ENCODE data around the gene GET4.

GET4 gene

GRCh38 chr7:877312-878232, 1.2 kb downstream of the GET4 start:
- Histone ChIP-seq H3K27ac (ENCODE audit: extremely low read depth, low read depth, low read length) (peak overlapping the region; percentile 80; the same call in 1 of the 2 replicates), H3K36me3 (ENCODE audit: control insufficient read depth in 2 of 2, insufficient read depth in 1 of 2, low read length in 2 of 2) (peaks cover 0 to 34% of the 10 kb centered on the region in 2 experiments; a peak in 1 of 3 replicates), H3K4me1 (ENCODE audit: control insufficient read depth, insufficient read depth, low read length) (no peaks in the 10 kb centered on the region), H3K9me3 (ENCODE audit: control insufficient read depth, insufficient read depth, low read depth, low read length) (no peaks in the 10 kb centered on the region), H3K4me3 (ENCODE audit: low read depth, low read length) (peak overlapping the region; percentile 94)
- ChIA-PET CTCF (no interaction called here), POLR2A (interaction anchor here (0.8 kb wide), 1 partner anchor 636 kb away, joined by 6 read pairs; no protein-coding TSS in a partner anchor)
- TF ChIP-seq ZNF280C (tag by site-specific recombination; IDR thresholded peaks at IDR 0.05) (no peak), ZNF19 (tag by site-specific recombination; IDR thresholded peaks at IDR 0.05; ENCODE audit: low read depth) (no peak), ZNF362 (tag by site-specific recombination; IDR thresholded peaks at IDR 0.05) (no peak), ZNF302 (tag by site-specific recombination; IDR thresholded peaks at IDR 0.05; ENCODE audit: low read depth) (no peak), OVOL3 (tag by site-specific recombination; IDR thresholded peaks at IDR 0.05) (no peak), GLIS2 (tag by site-specific recombination; IDR thresholded peaks at IDR 0.05) (no peak; the same call in 1 of the 2 replicates), KLF17 (tag by site-specific recombination; IDR thresholded peaks at IDR 0.05) (0 out of 2 replicates have a peak, but pooled peaks have one; percentile 1), ZNF148 (tag by site-specific recombination; IDR thresholded peaks at IDR 0.05; ENCODE audit: borderline replicate concordance) (no peak), ZNF394 (tag by site-specific recombination; IDR thresholded peaks at IDR 0.05; ENCODE audit: borderline replicate concordance) (no peak), ZNF266 (tag by site-specific recombination; IDR thresholded peaks at IDR 0.05; ENCODE audit: low read depth) (no peak), ZBTB26 (tag by site-specific recombination; optimal IDR thresholded peaks at IDR 0.05) (peak; percentile 25), MEIS1 (CRISPR knock-in tag; IDR thresholded peaks at IDR 0.05; ENCODE audit: borderline replicate concordance) (no peak), ZNF112 (tag by site-specific recombination; IDR thresholded peaks at IDR 0.05) (no peak), ZNF423 (tag by site-specific recombination; IDR thresholded peaks at IDR 0.05) (0 out of 2 replicates have a peak, but pooled peaks have one; percentile 1), ZNF701 (tag by site-specific recombination; IDR thresholded peaks at IDR 0.05) (no peak), ZNF398 (tag by site-specific recombination; IDR thresholded peaks at IDR 0.05) (peak; percentile 25; the same call in 1 of the 2 replicates), PBX3 (CRISPR knock-in tag; IDR thresholded peaks at IDR 0.05) (no peak), ZNF211 (tag by site-specific recombination; IDR thresholded peaks at IDR 0.05; ENCODE audit: low read depth) (no peak), OSR2 (tag by site-specific recombination; IDR thresholded peaks at IDR 0.05) (no peak), BCL6B (tag by site-specific recombination; IDR thresholded peaks at IDR 0.05) (no peak), ZNF335 (tag by site-specific recombination; conservative IDR thresholded peaks at IDR 0.05) (no peak; the same call in 1 of the 2 replicates)
